Neuron (in vitro differentiated cells): ENCODE measurements around the gene LRRC10.

ENCODE experiments used
- H2AFZ ChIP-seq: one replicate; pipeline ENCODE4 v1.6.1; 2013; ENCODE audit warnings: low read depth, mild to moderate bottlenecking, inconsistent platforms, low read length, moderate library complexity
- H3K27me3 ChIP-seq: one replicate; pipeline ENCODE4 v1.6.1; 2013; ENCODE audit warnings: low read length; ENCODE audit not compliant: insufficient read depth
- H3K36me3 ChIP-seq: one replicate; pipeline ENCODE4 v1.6.1; 2013; ENCODE audit warnings: low read length; ENCODE audit not compliant: insufficient read depth
- H3K4me1 ChIP-seq: one replicate; pipeline ENCODE4 v1.6.1; 2013; ENCODE audit warnings: low read length; ENCODE audit not compliant: insufficient read depth
- H3K4me3 ChIP-seq: 2 replicates; pipeline ENCODE4 v1.5.1; 2013; ENCODE audit warnings: mild to moderate bottlenecking, low read length, moderate library complexity
- H3K9me3 ChIP-seq: one replicate; pipeline ENCODE4 v1.6.1; 2013; ENCODE audit warnings: low read length

LRRC10 gene, protein sequence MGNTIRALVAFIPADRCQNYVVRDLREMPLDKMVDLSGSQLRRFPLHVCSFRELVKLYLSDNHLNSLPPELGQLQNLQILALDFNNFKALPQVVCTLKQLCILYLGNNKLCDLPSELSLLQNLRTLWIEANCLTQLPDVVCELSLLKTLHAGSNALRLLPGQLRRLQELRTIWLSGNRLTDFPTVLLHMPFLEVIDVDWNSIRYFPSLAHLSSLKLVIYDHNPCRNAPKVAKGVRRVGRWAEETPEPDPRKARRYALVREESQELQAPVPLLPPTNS

DNA sequence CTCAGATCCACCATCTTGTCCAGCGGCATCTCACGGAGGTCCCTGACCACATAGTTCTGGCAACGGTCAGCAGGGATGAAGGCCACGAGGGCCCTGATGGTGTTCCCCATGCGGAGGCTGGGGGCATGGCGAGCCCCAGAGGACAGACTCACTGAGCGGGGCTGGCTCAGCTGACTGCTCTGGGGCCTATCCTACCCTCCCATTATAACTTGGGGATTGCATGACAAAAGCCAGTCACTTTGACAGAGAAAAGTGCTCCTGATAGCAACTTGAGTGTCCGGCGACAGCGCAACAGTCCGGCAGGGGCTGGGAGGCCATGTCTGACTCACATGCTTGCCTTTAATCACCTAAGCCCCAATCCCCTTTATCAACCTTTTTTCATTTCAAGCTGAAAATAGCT lies at the start of gene LRRC10:
Gene LRRC10, minus strand, starts transcription at position 179 of the 400 bp plus-strand sequence. Its CDS starts 69 bp downstream, at position 110.
- Histone ChIP-seq H2AFZ (no peak within 1 kb of the TSS), H3K9me3 (no peaks in the 10 kb centered on the region), H3K27me3 (no peaks in the 10 kb centered on the region), H3K4me1 (peaks cover 2% of the 10 kb centered on the region), H3K36me3 (no peaks in the 10 kb centered on the region), H3K4me3 (no peak within 1 kb of the TSS)

DNA sequence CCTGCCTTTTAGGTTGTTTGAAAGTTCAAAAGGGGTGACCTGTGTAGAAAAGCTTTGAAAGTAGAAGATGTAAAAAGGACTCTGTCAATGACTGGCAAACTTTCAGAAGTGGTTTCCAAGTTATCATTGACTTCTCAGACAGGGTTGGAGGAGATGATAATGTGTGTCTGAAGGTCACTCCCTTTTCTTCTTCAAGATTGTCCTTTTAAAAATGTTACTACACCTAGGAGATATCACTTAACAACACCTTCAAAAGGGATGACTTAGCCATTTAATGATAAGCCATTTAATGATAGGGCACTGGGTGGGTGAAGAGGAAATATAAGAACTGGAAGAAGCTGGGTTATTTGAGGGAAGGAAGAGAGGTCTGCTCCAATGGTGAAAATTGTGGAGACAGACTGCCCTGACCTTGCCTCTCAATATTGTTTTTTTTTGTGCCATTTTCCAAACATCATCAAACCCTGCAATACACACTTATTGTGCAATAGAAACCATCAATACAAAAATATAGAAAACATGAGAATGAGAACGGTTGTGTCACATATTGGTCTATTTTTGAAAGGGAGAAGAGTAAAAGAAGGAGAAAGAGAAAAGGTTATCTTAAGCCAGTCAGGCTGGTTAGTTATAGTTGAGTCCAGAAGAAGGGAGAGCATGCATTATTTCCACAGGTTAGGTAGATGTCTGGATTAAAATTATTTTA lies 49.6 kb upstream of the LRRC10 start:
- Histone ChIP-seq H2AFZ (no peak overlapping the region), H3K9me3 (no peaks in the 10 kb centered on the region), H3K27me3 (no peaks in the 10 kb centered on the region), H3K4me1 (peaks cover 14% of the 10 kb centered on the region), H3K4me3 (no peak overlapping the region), H3K36me3 (no peaks in the 10 kb centered on the region)

DNA sequence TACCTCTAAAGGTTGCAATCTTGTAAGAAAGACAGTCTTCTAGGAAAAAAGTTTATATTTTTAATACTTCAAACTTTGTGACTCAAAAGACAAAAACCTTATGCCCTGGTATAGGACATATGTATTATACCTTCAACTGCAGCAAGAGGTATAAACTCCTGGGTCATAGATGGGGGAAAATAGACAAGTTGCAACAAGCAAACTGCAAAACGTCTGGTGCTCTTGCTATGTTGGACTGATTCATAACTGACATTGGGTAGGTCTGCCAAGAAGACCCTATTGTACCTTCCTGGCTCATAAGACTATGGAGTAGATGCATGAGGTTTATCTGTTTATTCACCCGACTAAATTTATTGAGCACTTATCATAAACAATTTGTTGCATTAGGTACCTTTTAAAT lies 47.5 kb upstream of the LRRC10 start:
- no peak overlapping the region for H2AFZ ChIP-seq
- no peaks in the 10 kb centered on the region for H3K36me3 ChIP-seq
- H3K9me3 ChIP-seq, result no peaks in the 10 kb centered on the region
- H3K4me1 ChIP-seq, result peaks cover 14% of the 10 kb centered on the region
- H3K27me3 ChIP-seq, result no peaks in the 10 kb centered on the region
- H3K4me3 ChIP-seq, result no peak overlapping the region

DNA sequence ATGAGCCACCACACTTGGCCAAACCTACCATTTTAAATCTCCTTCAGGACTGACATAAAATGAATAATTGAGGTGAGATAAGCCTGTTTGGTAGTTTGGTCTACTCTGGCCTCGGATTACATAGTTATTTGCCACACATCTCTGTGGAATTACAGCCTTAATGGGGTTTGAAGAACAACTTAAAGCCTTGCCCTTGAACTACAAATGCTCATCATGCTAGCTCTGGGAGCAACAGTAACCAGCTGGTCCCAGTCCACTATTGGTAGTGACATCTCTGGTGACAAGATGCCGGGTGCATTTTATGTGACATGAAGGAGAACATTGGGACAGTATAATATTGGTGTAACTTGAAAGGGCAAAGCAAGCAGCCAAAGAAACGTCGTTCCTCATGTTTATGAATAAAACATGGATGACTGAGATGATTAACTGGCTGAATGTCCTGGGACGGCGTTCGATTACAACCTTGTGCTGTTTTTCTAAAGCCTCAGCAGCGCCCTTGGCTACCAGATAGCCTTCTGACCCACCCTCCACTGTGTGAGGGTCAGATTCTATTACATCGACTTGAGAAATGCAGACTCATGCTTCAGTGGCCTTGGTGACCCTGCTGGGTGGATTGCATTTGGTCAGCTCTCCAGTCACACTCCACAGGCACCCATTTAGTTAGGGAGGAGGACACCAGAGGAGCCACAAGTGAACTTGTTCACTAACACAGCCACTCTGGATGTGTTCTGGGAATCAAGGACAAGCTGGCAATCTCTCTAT lies 46.9 kb upstream of the LRRC10 start:
- Histone ChIP-seq H3K9me3 (no peaks in the 10 kb centered on the region), H3K4me3 (no peak overlapping the region), H3K36me3 (no peaks in the 10 kb centered on the region), H2AFZ (no peak overlapping the region), H3K27me3 (no peaks in the 10 kb centered on the region), H3K4me1 (peaks cover 14% of the 10 kb centered on the region)

DNA sequence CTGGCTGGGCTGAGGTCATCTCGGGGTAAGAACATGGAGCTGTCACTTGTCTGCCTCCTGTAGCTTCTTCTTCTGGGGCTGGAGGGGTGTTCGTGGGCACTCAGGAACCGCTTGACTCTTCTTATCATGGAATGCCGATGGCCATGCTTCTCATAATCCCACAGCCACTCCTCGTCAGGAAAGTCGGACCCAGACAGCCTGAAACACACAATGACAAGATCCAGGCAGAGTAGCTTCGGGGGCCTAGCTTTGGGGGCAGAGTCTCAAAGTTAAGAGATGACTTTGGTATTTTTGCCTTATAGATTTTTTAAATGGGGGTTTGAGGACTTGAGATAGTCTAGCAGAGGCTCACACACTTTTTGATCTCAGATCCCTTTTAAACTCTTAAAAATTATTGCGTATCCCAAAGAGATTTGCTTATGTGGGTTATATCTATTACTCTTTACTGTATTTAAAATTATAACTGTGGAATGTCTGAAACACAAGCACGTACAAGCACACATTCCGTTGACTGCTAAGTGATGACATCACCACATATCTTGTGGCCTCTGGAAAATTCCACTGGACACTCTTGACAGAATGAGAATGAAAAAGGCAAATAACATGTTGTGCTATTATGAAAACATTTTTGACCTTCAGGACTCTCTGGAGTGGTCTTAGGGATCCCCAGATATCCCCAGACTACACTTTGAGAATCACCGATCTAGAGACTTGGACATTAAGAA lies 45.1 kb upstream of the LRRC10 start:
- no peak overlapping the region for H3K4me3 ChIP-seq
- H3K27me3 ChIP-seq, result no peaks in the 10 kb centered on the region
- peaks cover 17% of the 10 kb centered on the region for H3K4me1 ChIP-seq
- H2AFZ ChIP-seq, result no peak overlapping the region
- H3K9me3 ChIP-seq, result no peaks in the 10 kb centered on the region
- H3K36me3 ChIP-seq, result no peaks in the 10 kb centered on the region

DNA sequence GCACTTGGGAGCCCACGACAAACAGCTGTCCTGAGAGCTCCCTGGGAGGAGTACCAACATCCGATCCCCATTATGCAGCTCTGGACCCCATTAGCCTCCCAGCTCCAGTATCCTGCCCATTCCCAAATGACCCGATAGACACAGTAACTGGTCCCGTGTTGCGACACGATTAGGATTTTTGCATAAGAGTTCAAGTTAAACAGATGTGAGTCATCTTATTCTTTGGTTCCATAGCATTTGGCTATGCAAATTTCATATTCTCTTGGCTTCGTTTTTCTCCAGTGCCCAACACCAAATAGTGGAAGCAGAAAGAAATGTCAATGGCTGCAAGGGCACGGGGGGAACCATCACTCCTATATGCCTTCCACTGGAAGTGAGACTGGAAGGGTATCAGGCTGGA lies 43.0 kb upstream of the LRRC10 start:
- Histone ChIP-seq H2AFZ (no peak overlapping the region), H3K4me3 (no peak overlapping the region), H3K36me3 (no peaks in the 10 kb centered on the region), H3K9me3 (no peaks in the 10 kb centered on the region), H3K4me1 (peaks cover 18% of the 10 kb centered on the region), H3K27me3 (no peaks in the 10 kb centered on the region)

DNA sequence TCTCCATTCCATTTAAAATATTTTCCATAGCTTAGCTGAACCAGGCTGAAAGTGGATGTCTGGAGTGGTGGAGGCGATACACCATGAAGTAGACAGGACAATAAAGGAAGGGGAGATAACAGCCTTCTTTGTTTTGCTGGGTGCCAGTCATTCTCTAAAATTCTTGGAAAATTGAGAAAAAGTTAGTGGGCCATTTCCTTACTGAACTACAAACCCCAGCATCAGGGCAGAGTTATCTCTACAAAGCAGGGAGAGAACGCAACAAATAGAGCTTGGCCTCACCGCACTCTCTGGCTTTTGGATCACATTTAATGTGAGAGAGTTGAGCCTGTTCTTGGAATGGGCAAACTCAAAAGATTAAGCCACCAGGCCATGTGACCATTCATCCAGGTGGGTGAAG lies 41.2 kb upstream of the LRRC10 start:
- Histone ChIP-seq H3K36me3 (no peaks in the 10 kb centered on the region), H2AFZ (no peak overlapping the region), H3K27me3 (peaks cover 4% of the 10 kb centered on the region), H3K4me1 (peaks cover 10% of the 10 kb centered on the region), H3K9me3 (no peaks in the 10 kb centered on the region), H3K4me3 (no peak overlapping the region)

DNA sequence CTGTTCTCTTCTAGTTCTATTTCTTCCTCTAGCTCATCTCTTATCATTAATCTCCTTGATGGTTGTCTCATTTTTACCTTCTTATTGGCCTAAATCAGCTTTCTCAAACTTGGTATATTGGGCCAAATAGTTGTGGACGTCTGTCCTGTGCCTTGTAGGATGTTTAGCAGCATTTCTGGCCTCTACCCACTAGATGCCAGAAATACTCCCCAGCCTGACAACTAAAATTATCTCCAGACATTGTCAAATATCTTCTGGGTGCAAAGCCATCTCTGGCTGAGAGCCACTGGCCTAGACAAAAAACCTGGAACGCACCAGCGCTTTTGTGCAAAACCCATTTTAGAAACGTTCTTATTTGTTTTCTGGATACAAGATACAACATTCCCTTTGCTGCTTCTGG lies 38.8 kb upstream of the LRRC10 start:
- Histone ChIP-seq H3K4me1 (peaks cover 3% of the 10 kb centered on the region), H3K36me3 (no peaks in the 10 kb centered on the region), H3K9me3 (no peaks in the 10 kb centered on the region), H3K27me3 (peaks cover 4% of the 10 kb centered on the region), H2AFZ (no peak overlapping the region), H3K4me3 (no peak overlapping the region)

DNA sequence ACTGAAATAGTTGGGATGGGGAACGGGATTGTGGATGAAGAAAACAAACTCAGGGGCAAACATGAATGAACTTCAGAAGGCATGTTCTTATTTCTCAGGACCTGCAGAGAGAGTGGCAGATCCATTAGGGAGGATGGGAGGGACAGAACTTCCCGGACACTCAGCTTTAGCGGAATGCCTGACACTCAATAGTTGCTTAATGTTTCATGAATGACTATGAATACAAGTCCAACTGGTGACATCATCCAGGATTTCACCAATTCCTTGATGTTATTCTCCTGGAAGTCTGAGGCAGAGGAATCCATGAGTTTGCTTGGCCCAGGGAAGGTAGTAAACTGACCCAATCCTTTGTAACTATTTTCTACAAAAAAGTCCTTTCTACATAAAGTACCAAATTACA lies 37.8 kb upstream of the LRRC10 start:
- Histone ChIP-seq H3K9me3 (no peaks in the 10 kb centered on the region), H3K27me3 (peaks cover 4% of the 10 kb centered on the region), H3K36me3 (no peaks in the 10 kb centered on the region), H3K4me3 (no peak overlapping the region), H2AFZ (no peak overlapping the region), H3K4me1 (peaks cover 3% of the 10 kb centered on the region)

DNA sequence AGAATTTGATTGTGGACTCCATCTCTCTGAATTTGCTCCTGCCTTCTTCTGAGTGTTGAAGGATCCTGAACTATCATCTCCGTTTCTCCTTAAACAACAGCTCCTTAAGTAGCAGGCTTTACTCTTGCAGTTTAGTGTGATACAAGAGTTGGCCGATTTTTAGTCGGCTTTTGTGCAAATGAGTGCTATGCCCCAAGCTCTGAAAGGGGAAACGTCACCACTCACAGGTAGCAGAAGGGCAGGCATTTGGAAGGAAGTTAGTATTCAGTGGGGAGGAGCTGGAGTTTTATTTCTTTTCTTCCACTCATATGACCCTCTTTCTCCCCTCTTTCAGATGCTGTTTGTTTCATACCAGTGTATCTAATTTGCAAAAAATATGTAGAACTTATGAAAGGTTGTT lies 36.5 kb upstream of the LRRC10 start:
- no peaks in the 10 kb centered on the region for H3K9me3 ChIP-seq
- H3K4me3 ChIP-seq, result no peak overlapping the region
- peaks cover 4% of the 10 kb centered on the region for H3K27me3 ChIP-seq
- no peak overlapping the region for H2AFZ ChIP-seq
- no peaks in the 10 kb centered on the region for H3K36me3 ChIP-seq
- peaks cover 3% of the 10 kb centered on the region for H3K4me1 ChIP-seq

DNA sequence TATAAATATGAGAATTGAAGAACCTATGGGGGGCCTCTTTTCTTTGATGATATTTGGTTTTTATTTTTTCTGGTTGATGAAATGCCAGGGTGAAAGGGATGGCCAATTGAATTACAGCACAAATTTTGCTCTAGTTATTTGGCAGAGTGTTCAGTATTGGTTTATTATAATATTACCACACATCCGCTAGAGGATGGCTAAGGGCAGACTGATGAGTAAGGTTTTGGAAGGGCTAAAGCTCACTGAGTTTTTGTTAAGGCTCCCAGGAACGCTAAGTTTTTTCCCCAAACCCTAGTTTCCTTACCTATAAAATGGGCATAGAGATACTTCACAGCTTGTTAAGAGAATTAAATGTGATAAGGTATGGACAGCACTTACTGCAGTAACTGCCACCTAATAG lies 34.3 kb upstream of the LRRC10 start:
- Histone ChIP-seq H3K4me3 (no peak overlapping the region), H3K27me3 (peaks cover 4% of the 10 kb centered on the region), H3K4me1 (no peaks in the 10 kb centered on the region), H3K36me3 (no peaks in the 10 kb centered on the region), H2AFZ (no peak overlapping the region), H3K9me3 (no peaks in the 10 kb centered on the region)

DNA sequence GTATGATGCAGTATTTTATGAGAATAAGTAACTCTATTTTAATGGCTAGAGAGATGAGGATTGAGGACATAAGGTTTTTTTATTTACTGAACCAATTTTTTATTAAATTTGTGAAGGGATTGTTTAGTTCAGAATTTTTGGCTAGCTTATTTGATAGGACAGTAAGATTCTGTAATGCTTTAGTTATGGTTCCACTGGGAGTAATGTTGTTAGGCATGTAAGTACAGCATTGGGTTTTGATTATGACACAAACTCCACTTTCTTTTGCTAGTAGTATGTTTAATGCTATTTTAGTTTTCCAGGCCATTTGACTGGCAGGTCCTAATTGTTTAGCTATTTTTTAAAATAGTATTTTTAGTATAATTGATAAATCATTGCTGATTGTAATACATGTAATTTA lies 33.8 kb upstream of the LRRC10 start:
- Histone ChIP-seq H3K36me3 (no peaks in the 10 kb centered on the region), H3K4me3 (no peak overlapping the region), H3K9me3 (no peaks in the 10 kb centered on the region), H2AFZ (no peak overlapping the region), H3K27me3 (peaks cover 4% of the 10 kb centered on the region), H3K4me1 (no peaks in the 10 kb centered on the region)

DNA sequence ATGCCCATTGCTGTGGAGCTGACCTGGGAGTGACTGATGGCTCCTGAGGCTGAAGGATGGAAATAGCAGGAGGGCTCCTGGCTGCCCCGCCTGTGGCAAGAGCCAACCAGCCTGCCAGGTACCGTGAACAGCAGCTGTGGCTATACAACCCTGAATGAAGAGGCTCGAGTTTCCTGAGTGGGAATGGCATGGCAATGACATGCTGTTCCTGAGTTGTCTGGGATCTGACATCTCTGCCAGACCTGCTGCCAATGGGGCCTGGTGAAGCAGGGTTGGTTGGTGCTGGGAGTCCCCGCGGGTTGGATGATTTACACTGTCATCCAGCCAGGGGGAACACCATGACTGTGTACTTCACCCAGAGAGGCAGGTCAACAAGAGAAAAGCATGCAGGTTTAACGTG lies 31.8 kb upstream of the LRRC10 start:
- H2AFZ ChIP-seq, result no peak overlapping the region
- peaks cover 5% of the 10 kb centered on the region for H3K27me3 ChIP-seq

More for the DNA sequence above, 31.8 kb upstream of the LRRC10 start:
- H3K4me1 ChIP-seq, result no peaks in the 10 kb centered on the region
- no peaks in the 10 kb centered on the region for H3K9me3 ChIP-seq
- H3K36me3 ChIP-seq, result no peaks in the 10 kb centered on the region
- no peak overlapping the region for H3K4me3 ChIP-seq
